Subcutaneous adipose tissue (tissue), 4 donors: ENCODE data around the gene OR2A14. TPM values are rescaled to one million over a fixed set of nuclear protein-coding genes. Genes with fewer than 3 reads are reported as not detected.

ENCODE experiments used
- CTCF ChIP-seq: fragments of 450-650 bp; IDR thresholded peaks from one replicate; pipeline ENCODE4 v1.5.1; 2016; ENCODE audit warnings: low read depth, mild to moderate bottlenecking, control low read depth, antibody characterized with exemption, moderate library complexity
- total RNA-seq, 4 donors: library from RNA; depleted of rRNA; stranded (reverse); fragments of >200 nt; gene quantifications; one replicate each; pipeline ENCODE4 v1.1.0, GENCODE V29; 2016

Gene OR2A14
- total RNA-seq, 4 donors from 2014 or later = not detected

DNA sequence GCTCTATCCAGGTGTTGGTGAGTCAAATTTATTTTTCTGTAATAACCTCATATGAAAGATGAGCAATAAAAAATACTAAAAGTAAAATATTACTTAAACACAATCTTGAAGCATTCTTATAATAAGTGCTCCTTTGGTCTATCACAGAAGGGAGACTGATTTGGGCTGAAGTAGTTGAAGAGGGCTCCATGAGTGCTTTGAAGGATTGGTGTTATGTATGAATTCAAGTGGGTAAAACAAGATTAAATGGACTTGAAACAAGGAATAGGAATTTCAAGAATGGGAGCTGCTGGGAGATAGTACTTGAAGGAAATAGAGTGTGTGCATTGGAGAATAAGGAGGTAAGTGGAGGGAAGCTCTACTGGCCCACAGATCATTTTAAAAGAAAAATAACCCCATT is 20.9 kb upstream of the OR2A14 start:
- no peak for TF ChIP-seq CTCF

GRCh38 chr7:144105211-144105610 is 17.8 kb upstream of the OR2A14 start:
- no peak for TF ChIP-seq CTCF

DNA sequence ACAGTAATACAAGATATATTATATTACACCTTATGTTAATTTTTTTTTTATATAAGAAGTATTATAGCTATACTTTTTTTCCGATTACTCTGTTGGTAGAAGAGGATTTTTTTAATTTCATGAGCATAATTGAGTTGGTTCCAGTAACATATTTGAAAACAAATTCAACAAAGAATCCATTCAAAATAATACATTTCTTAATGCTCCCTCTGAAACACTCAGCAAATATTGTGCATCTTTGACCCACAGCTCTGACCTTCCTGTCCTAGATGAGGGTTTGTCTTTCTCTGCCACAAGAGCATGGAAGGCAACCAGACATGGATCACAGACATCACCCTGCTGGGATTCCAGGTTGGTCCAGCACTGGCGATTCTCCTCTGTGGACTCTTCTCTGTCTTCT is 13.7 kb upstream of the OR2A14 start, which contains the start of gene OR2A2:
TSS of gene OR2A2 (plus strand) at position 301 of the 400 bp plus-strand sequence. CDS start at position 301, 0 bp downstream.
- no peak for TF ChIP-seq CTCF

- no peak for TF ChIP-seq CTCF
Observed at GRCh38 chr7:144110272-144110671, 12.7 kb upstream of the OR2A14 start.

- no peak for TF ChIP-seq CTCF
Observed at GRCh38 chr7:144113651-144114050, 9.3 kb upstream of the OR2A14 start.

DNA sequence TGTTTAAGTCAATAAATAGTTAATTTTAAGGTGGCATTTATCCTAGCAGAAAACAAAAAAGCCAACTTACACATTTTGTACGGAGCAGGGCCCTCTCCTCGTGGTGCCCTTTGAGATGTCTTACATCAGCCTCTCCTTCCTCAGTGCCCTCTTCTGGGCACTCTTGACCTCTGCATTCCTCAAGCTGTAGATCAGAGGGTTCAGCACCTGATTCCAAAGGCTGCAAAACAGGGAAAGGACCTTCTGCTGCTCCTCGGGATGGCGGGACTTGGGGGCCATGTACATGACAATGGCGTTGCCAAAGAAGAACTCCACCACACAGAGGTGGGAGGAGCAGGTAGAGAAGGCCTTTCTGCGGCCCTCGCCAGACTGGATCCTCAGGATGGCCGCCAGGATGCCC is 4.6 kb upstream of the OR2A14 start:
- no peak for TF ChIP-seq CTCF

GRCh38 chr7:144127714-144128334 is 4.8 kb downstream of the OR2A14 start:
- no peak for TF ChIP-seq CTCF
